ENCODE measurements around the gene ST6GALNAC6. TPM values are rescaled to one million over a fixed set of nuclear protein-coding genes. Genes with fewer than 3 reads are reported as not detected.

Gene ST6GALNAC6
- polyA plus RNA-seq, 1 experiment, result 40.6 TPM

DNA sequence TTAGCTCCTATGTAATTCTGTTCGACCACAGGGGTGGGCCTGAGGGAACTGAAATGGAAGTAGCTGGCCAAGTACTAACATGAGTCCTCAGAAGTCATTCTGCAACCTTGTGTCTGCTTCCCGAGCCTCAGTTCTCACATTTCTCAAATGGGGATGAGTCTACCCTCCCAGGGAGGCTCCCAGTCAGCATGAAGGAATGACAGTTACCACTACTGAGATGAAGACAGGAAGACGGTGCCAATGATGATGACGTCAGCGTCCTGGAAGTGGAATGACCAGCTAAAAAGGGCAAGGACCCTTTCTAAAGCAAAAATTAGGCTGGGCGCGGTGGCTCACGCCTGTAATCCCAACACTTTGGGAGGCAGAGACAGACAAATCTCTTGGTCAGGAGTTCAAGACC is 24.4 kb upstream of the ST6GALNAC6 start:
- no peak overlapping the region for H3K4me3 ChIP-seq (ENCODE audit: low read depth, low read length)
- no peaks in the 10 kb centered on the region; the same call in 1 of the 2 replicates for H3K9me3 ChIP-seq (ENCODE audit: control insufficient read depth, insufficient read depth, low read length)
- peak overlapping the region; percentile 21 for H3K27ac ChIP-seq (ENCODE audit: low read depth, low read length)
- no peaks in the 10 kb centered on the region for H3K27me3 ChIP-seq (ENCODE audit: control insufficient read depth, insufficient read depth, low read length)
- POLR2A ChIA-PET, result interaction anchor here (0.6 to 0.7 kb wide), 2 partner anchors 123 to 171 kb away, joined by 3 to 4 read pairs; no protein-coding TSS in a partner anchor
- TF ChIP-seq, protein P1, sequence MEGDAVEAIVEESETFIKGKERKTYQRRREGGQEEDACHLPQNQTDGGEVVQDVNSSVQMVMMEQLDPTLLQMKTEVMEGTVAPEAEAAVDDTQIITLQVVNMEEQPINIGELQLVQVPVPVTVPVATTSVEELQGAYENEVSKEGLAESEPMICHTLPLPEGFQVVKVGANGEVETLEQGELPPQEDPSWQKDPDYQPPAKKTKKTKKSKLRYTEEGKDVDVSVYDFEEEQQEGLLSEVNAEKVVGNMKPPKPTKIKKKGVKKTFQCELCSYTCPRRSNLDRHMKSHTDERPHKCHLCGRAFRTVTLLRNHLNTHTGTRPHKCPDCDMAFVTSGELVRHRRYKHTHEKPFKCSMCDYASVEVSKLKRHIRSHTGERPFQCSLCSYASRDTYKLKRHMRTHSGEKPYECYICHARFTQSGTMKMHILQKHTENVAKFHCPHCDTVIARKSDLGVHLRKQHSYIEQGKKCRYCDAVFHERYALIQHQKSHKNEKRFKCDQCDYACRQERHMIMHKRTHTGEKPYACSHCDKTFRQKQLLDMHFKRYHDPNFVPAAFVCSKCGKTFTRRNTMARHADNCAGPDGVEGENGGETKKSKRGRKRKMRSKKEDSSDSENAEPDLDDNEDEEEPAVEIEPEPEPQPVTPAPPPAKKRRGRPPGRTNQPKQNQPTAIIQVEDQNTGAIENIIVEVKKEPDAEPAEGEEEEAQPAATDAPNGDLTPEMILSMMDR (IDR thresholded peaks at IDR 0.05; ENCODE audit: low read depth, low read length), result no peak
- CTCF ChIA-PET, result interaction anchor here (1.0 to 5.0 kb wide), 4 partner anchors 19 to 194 kb away, joined by 3 to 46 read pairs (median 7); partner anchors contain the start of gene TOR2A
- peak; percentile 83 for DNase-seq (ENCODE audit: low read depth, low spot score)

GRCh38 chr9:127923046-127923445 is 23.6 kb upstream of the ST6GALNAC6 start:
- no peak for DNase-seq (ENCODE audit: low read depth, low spot score)
- ChIA-PET POLR2A (interaction anchor here (0.6 kb wide), 1 partner anchor 92 kb away, joined by 3 read pairs; no protein-coding TSS in a partner anchor), CTCF (interaction anchor here (0.9 to 5.0 kb wide), 8 partner anchors 20 to 195 kb away, joined by 3 to 46 read pairs (median 7); partner anchors contain the start of gene TOR2A)
- Histone ChIP-seq H3K27me3 (ENCODE audit: control insufficient read depth, insufficient read depth, low read length) (no peaks in the 10 kb centered on the region), H3K9me3 (ENCODE audit: control insufficient read depth, insufficient read depth, low read length) (no peaks in the 10 kb centered on the region; the same call in 1 of the 2 replicates), H3K27ac (ENCODE audit: low read depth, low read length) (peak overlapping the region; percentile 21), H3K4me3 (ENCODE audit: low read depth, low read length) (no peak overlapping the region)
- TF ChIP-seq, protein P1 (IDR thresholded peaks at IDR 0.05; ENCODE audit: low read depth, low read length), result no peak

GRCh38 chr9:127921557-127922120 is 22.2 kb upstream of the ST6GALNAC6 start:
- no peaks in the 10 kb centered on the region for H3K27me3 ChIP-seq (ENCODE audit: control insufficient read depth, insufficient read depth, low read length)
- CTCF ChIA-PET, result interaction anchor here (0.6 to 5.0 kb wide), 21 partner anchors 9 to 417 kb away, joined by 3 to 46 read pairs (median 4); partner anchors contain the start of genes AK1, ENG, PIP5KL1 and TOR2A
- POLR2A ChIA-PET, result interaction anchor here (1.2 kb wide), 1 partner anchor 52 kb away, joined by 3 read pairs; no protein-coding TSS in a partner anchor
- DNase-seq (ENCODE audit: low read depth, low spot score), result no peak
- peak overlapping the region; percentile 32 for H3K4me3 ChIP-seq (ENCODE audit: low read depth, low read length)
- no peak overlapping the region for H3K27ac ChIP-seq (ENCODE audit: low read depth, low read length)
- no peaks in the 10 kb centered on the region; the same call in 1 of the 2 replicates for H3K9me3 ChIP-seq (ENCODE audit: control insufficient read depth, insufficient read depth, low read length)
- TF ChIP-seq, protein P1 (IDR thresholded peaks at IDR 0.05; ENCODE audit: low read depth, low read length), result peak; percentile 82

DNA sequence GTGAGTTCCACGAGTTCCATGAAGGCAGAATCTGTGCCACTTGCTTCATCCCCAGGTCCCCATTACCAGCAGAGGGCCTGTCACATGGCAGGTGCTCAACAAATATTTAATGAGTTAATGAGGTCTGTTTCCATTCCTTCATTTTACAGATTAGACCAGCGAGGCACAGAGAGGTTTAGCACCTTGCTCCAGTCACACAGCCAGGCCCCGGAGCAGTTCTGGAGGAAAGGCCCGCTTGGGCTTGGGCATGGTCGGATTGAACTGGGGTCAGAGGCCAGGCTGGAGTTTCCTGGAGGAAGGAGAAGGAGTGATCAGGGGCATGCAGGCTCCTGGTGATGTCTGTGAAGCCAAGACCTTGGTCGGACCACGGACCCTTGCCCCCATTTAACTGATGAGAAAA is 21.4 kb upstream of the ST6GALNAC6 start:
- Histone ChIP-seq H3K9me3 (ENCODE audit: control insufficient read depth, insufficient read depth, low read length) (no peaks in the 10 kb centered on the region; the same call in 1 of the 2 replicates), H3K27me3 (ENCODE audit: control insufficient read depth, insufficient read depth, low read length) (no peaks in the 10 kb centered on the region), H3K4me3 (ENCODE audit: low read depth, low read length) (no peak overlapping the region), H3K27ac (ENCODE audit: low read depth, low read length) (no peak overlapping the region)
- CTCF ChIA-PET, result interaction anchor here (0.5 to 5.0 kb wide), 20 partner anchors 9 to 462 kb away, joined by 3 to 46 read pairs (median 4); partner anchors contain the start of genes AK1, ENG, PIP5KL1 and TOR2A
- TF ChIP-seq, protein P1 (IDR thresholded peaks at IDR 0.05; ENCODE audit: low read depth, low read length), result no peak
- POLR2A ChIA-PET, result interaction anchor here (1.2 kb wide), 1 partner anchor 51 kb away, joined by 3 read pairs; no protein-coding TSS in a partner anchor
- no peak for DNase-seq (ENCODE audit: low read depth, low spot score)
